SH-SY5Y (cell line): ENCODE results near the gene FKBP4.

Source experiments
- GATA2 ChIP-seq: IDR thresholded peaks from 2 replicates; pipeline ENCODE4 v1.6.1; 2011; ENCODE audit warnings: mild to moderate bottlenecking, low read depth, low read length
- GATA3 ChIP-seq: IDR thresholded peaks from 2 replicates; pipeline ENCODE4 v1.6.1; 2011; ENCODE audit warnings: low read depth, mild to moderate bottlenecking, low read length, moderate library complexity

GRCh38 chr12:2805143-2805520, 10.4 kb downstream of the FKBP4 start:
- TF ChIP-seq GATA2 = no peak
- TF ChIP-seq GATA3 = no peak
